Measurements from ENCODE around the gene MIF4GD.
"Not testable (repeated sequence)": the region's sequence is repeated elsewhere in the genome, so short reads cannot be mapped to it uniquely, and the experiment has no call there.

Gene MIF4GD, protein sequence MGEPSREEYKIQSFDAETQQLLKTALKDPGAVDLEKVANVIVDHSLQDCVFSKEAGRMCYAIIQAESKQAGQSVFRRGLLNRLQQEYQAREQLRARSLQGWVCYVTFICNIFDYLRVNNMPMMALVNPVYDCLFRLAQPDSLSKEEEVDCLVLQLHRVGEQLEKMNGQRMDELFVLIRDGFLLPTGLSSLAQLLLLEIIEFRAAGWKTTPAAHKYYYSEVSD

DNA sequence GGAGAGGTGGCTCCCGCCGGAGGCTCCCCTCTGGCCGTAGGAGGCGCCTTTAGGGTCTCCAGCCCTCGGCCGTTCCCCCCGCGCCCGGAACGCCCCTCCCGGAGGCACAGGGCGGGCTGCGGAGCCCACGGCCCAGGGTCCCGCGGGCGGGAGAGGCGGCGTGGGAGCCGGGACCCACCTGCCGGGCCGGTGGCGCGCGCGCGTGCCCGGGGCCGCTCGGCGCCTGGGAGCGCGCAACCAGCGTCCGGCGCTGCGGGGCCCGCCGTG is at the start of gene MIF4GD:
Gene MIF4GD, minus strand, starts transcription at position 266 of the 267 bp plus-strand sequence. CDS start 1,036 bp downstream, outside the sequence.
- DNase-seq, result no peak

GRCh38 chr17:75319904-75320691 is 49.1 kb upstream of the MIF4GD start:
- no peak for DNase-seq

DNA sequence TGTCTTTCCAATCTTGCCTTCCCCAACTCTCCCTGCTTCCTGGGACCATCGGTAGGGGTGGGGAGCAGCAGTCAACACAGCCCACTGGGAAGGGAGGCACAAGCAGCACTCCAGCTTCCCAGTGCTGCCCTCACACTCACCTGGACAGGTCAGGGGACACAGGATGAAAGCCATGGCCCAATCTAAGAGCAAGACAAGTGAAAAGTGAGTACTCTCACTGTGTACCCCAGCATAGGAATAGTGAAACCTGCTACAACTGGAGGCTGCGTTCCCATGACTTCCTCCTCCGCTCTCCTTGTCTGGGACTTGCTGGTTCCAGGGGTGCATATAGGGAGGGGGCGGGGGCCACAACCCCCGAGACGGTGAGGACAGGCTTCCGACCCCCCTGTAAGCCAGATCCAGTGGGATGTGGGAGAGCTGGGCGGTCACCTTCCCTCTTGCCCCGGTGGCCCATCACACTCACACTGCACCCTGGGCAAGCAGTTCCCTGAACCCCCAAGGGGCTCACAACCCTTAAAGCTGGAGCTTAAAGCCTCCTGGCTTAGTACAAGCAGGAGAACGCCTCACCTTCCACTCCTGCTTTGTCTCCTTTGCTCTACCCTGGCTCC is 47.7 kb upstream of the MIF4GD start:
- no peak for DNase-seq

DNA sequence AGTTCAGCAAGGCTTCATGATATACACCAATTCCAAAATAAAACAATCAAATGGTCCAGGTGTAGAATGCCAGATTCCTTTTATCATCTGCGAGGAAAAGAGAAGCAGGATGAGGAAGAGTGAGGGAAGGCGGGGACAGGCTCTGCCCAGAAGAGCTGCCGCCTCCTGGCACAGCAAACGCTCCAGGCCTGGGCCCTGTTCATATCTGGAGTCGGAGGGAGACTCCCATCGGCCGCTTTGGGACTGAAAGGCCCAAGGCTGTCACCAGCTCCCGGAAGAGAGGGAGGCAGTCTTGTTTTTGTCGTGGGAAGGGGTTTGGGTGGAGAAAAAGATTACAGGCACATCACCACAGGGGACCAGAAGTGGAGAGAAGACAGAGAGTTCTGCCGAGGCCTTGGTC is 47.2 kb upstream of the MIF4GD start:
- DNase-seq, result no peak

- DNase-seq, result no peak
Measured at GRCh38 chr17:75317671-75318070, 46.6 kb upstream of the MIF4GD start.

- no peak for DNase-seq
Measured at GRCh38 chr17:75316253-75316652, 45.2 kb upstream of the MIF4GD start.

GRCh38 chr17:75315541-75316243 is 44.7 kb upstream of the MIF4GD start:
- DNase-seq, result no peak

DNA sequence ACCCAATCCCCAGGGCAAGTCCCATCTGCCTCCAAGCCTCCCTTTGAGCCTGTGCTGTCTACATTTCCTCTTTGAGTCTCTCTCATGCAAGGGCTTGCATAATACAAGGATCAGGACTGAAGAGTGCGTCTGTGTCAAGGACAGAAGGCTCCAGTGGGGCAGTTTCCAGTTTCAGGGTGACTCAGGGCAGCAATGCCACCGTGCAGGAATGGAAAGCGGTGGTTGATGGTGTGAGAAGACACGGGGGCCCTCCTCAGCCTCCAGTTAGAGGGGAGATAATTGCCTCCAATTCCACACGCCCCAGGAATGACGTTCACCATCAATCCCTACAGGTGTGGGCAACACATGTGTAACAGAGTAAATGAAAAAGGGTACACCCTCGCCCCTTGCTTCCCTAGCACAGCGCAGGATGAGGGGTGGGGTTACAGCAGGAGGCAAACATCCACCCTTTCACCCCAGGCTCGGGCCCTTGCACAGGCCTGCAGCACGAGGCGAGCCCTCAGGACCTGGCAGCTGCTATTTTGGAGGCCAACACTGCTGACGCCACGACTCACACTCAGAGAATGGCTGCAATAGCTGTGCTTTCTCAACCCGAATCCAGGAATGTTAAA is 43.0 kb upstream of the MIF4GD start:
- DNase-seq, result no peak

GRCh38 chr17:75308732-75309629 is 38.0 kb upstream of the MIF4GD start:
- DNase-seq, result no peak

DNA sequence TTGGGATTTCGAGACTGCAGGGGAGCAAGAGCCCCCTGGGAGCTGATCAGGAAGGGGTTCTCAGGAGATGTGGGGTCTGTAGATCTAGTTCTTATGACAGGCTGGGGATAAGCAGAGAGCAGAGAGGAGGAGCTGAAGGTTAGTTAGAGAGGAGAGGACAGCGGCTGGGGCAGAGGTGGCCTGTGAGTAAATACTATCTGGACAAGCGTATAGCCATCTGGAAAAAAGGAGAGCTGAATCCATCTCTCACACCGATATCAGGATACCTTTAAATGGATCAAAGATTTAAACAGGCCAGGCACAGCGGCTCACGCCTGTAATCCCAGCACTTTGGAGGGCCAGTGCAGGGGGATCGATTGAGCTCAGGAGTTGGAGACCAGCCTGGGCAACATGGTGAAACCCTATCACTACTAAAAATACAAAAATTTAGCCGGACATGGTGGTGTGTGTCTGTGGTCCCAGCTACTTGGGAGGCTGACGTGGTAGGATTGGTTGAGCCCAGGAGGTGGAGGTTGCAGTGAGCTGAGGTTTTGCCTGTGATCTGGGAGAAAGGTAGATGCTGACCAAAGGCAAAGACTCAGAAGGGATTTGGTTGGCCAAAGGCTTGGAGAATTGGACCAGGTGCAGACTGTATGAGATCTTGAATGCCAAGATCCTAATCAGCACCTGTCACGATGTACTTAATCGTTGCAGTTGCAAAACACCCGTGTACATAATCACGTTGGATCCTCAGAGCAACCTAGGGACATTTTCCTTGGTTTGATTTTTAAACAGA is 37.1 kb upstream of the MIF4GD start:
- no peak for DNase-seq

- DNase-seq, result no peak
Measured at GRCh38 chr17:75301502-75302206, 30.6 kb upstream of the MIF4GD start.

GRCh38 chr17:75301049-75301448 is 30.0 kb upstream of the MIF4GD start:
- DNase-seq, result no peak

DNA sequence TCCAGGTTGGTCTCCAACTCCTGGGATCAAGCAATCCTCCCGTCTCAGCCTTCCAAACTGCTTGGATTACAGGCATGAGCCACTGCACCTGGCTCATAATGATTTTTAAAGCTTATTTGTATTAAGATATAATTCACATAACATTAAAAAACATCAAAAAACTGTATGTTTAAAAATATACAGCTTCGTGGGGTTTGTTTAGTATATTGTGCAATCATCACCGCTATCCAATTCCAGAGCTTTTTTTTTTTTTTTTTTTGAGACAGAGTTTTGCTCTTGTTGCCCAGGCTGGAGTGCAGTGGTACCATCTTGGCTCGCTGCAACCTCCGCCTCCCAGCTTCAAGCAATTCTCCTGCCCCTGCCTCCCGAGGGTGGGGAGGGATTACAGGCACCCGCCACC is 29.2 kb upstream of the MIF4GD start:
- DNase-seq, result no peak

DNA sequence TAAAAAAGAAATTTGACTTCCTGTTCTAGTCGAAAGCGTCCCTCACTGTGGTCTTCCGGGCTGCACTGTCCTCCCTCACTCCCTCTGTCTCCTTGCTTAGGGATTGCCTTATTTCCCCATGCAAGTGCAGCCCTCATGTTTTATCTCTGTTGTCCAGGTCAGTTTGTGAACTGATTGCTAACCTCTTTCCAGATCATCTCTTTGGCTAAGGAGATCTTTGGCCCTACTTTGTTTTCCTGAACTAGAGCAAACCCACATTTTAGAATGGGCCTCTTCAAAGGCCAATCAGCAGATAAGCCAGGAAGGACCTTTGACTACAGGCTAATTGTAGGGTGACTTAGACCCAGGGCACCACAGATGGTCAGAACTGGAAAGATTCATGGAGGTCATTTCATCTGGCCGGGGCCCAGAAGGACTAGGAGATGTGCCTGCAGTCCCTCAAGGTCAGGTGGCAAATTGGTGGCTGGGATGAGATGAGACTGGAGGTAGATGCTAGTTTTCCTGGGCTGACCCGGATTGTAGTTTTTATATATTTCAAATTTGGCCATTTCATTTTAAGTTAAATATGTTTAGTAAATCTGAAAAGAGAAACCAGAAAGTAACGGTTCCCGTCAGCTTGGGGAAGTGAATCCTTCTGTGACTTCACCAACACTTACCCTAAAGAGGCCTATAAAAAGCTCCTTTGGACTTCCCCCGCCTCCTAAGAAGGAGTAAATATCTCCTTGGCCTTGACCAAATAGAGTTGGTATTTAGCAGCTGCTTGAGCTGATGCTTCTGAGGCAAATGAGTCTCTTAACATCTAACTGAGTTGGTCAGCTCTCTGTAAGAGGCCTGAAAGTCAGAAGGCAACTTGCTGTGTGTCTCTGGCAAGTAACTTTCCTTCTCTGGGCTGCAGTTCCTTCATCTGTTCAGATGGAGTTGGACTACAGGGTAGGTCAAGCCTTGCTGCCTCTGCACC is 24.4 kb upstream of the MIF4GD start:
- no peak for DNase-seq

DNA sequence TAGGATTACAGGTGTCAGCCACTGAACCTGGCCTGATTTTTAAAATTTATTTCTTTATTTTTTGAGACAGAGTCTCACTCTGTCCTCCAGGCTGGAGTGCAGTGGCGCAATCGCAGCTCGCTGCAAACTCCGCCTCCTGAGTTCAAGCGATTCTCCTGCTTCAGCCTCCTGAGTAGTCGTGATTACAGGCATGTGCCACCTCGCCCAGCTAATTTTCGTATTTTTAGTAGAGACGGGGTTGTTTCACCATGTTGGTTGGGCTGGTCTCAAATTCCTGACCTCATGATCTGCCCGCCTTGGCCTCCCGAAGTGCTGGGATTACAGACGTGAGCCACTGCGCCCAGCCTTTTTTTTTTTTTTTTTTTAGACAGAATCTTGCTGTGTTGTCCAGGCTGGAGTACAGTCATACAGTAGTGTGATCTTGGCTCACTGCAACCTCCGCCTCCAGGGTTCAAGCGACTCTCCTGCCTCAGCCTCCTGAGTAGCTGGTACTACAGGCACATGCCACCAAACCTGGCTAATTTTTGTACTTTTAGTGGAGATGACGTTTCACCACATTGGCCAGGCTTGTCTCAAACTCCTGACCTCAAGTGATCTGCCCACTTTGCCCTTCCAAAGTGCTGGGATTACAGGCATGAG is 21.9 kb upstream of the MIF4GD start:
- not testable (repeated sequence) for DNase-seq

DNA sequence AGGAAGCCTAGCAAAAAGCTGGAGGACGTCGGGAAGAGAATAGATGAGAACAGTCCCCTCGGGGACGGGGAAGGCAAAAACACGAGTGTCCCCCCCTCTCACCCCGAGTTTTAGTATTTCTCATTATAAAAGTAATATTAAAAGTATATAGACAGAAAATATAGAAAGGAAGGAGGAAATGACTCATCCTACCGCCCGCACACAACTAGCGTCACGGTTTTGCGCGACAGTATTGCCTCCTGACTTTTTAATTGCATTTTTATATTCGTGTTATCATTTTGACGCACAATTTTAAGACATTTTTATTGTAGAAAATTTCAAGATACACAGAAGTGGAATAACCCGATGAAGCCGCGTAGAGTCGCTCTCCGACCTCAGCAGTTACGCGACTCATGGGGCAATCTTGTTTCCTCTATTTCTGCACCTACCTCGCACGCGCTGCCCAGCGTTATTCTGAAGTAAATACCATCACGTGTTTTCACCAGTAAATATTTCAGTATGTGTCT is 18.9 kb upstream of the MIF4GD start:
- DNase-seq, result no peak

GRCh38 chr17:75289115-75289831 is 18.2 kb upstream of the MIF4GD start, which contains the start of gene SLC25A19:
SLC25A19 (minus strand) TSS chr17:75289433; CDS start chr17:75286764, 2,669 bp downstream.
- DNase-seq, result peak; percentile 86

- DNase-seq, result no peak
Measured at GRCh38 chr17:75288770-75289114, 17.7 kb upstream of the MIF4GD start.

Measured in NCI-H2029 treated with DMSO at 0.1 percent for 48 hours (cell line).